GM19099 (cell line): ENCODE measurements around the gene SOX6.

ENCODE experiments used
- POLR2A ChIP-seq: IDR thresholded peaks from 3 replicates; pipeline ENCODE4 v1.6.1; 2011; ENCODE audit warnings: low read depth; ENCODE audit not compliant: insufficient read length; ENCODE audit errors: extremely low read depth

Gene SOX6

DNA sequence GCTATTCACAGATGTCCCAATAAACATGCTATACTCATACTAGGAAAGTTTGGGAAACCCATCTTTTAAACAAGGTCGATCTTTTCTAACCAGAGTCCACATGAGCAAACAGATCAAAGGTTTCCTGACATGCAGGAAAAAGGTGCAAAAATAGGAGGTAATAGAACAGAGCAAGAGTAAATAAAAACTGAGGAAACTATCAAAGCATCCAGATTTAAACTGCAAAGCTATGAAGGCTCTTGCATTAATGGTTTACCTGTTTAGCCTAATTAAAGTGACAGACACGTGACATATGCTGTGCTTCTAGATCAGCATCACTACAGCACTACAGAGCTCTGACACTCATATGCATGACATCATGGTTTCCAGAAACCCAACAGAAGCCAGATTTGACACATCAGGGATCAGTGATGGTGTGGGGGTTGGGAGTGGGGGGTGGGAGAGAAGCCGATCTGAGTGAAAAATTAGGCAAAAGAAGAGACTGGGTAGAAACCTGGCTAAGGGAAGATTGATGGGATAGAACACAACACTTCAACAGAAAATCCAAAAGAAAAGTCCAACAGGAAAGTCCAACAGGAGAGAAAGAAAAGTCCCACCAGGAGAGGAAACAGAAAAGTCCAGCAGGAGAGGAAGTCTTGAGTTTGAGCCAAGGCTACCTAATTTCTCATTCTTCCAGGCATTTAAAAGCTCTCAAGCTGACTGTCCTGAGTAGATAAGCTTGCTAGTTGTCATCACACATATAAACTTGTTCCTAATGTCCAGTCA lies 262.3 kb downstream of the SOX6 start:
- no peak for TF ChIP-seq POLR2A

- no peak for TF ChIP-seq POLR2A
These were observed 264.5 kb downstream of the SOX6 start for GRCh38 chr11:16091862-16092261.

- TF ChIP-seq POLR2A, result no peak
These were observed 266.9 kb downstream of the SOX6 start for GRCh38 chr11:16089481-16089880.

DNA sequence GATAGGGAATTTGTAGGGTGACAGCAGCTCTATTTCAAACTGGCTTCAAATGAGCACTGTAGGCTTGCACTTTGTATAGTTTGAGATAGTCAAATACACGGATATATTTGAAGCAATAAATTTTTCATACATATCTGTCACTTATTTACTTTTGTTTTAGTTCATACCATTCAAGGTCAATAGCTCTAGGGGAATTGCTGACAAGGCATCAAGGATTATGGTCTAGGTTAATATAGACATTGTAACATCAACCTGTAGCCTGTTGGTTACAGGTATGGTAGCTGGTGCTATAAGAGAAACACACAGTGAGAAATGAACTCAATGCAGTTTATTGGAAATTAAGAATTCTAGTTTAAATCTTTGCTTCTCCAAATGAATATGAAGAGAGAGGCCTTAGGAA lies 267.6 kb downstream of the SOX6 start:
- no peak for TF ChIP-seq POLR2A

DNA sequence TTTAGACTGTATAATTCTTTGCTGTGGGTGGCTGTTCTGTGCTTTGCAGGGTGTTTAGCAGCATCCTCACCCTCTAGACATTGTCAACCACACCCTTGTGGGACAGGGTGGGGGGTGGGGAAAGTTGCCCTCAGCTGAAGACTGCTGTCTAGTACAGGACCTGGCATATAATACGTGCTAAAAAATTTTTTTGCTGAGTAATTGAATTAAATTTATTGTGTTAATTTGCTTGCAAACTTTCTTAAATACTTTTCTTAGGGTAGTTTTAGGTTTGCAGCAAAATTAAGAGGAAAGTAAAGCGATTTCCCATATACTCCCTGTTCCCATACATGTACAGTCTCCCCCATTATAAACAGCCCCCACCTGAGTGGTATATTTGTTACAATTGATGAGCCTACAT lies 268.5 kb downstream of the SOX6 start:
- no peak for TF ChIP-seq POLR2A

DNA sequence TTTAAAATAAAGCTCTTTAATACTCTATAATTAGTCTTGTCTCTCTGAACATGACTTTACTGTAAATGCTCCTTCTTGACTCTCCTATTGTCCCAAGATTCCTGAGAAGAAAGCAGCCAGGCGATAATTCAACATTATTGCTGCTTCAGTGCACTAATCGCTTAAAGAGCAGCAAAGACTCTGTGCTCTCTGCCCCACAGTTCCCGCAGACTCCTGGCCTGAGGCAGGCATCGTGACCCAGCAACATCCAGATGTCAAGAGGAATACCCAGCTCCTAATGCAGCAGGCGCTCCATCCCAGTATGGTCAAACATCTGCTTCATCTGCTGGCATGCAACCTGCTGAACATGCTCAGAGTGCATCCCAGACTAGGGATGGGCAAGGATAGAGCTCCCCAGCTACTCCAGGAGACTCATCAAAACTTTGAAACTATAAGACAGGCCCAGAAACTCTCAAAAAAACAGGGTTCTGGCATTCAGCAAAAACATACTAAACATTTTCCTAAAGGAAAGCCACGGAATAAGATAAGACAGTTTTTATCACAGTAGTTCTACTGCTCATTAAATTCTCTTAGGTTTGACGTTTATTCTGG lies 270.0 kb downstream of the SOX6 start:
- no peak for TF ChIP-seq POLR2A

DNA sequence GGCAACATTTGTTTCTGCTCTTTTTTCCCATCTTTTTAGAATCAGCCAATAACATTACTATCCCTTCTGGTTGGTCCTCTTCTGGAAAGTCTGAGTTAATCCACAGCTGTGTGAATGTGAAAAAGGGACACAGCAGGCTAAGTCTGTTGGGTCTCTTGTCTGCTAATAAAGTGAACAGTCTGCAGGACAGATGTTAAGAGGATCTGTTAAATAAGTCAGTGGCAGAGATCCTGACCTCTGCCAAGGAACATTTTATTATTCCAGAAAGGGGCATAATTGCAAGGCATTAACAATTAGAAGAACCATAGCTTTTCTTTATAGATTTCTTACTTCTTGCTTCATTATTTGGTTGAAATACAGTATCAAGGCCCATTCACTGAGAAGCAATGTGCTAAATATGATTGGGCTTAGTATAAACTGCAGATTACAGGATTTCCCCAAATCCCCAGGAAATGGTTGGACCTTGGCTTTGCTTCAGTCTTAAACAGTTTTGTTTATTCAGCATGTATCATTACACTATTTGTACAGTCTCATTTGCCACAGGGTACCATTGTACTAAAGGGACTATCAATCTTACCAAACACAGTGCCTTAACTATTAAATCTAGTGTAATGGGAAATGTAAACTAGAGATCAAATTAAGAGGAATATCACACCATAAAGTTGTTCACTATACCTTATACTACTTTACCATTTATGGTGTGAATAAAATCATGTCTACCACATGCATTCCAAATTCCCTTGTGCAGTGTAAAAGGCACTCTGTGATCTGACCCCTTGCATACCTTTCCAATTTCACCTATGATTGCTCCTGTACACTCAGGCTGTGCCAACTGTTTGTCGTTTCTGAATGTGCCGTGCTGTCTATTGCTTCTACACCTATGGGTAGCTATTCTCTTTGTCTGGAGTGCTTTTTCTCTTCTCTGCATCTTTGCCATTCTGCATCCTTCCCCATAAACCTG lies 274.0 kb downstream of the SOX6 start:
- no peak for TF ChIP-seq POLR2A

DNA sequence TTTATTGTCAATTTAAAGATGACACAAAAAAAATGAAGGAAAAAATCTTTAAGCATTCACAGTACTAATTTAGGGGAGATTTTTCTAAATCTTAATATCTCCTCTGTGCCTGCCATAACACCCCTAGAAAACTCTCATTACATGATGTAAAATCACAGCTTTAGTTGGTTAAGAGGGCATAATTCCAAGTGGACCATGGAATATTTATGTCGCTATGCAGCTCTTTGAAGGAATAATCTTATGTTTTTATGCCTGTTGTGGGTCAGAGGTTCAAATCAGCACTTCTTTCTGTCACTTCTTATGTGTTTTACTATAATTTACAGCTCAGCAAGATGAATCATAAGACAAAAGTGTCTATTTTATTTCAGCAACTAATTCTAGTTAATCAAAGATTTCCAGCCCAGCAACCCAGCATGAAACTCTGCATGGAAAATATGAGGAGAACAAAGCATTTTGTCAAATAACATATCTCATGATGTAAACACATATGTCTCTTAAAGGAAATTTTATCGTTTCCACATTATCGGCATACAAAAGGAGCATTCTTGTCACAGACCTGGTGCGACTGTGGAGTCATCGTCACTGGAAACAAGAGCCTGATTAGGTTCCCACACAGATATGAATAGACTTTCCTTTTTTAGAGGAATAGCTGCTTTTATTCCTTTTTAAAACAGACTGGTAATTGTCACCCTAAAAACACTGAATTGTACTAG lies 274.8 kb downstream of the SOX6 start:
- TF ChIP-seq POLR2A, result no peak

GRCh38 chr11:16080688-16081381 lies 275.5 kb downstream of the SOX6 start:
- TF ChIP-seq POLR2A, result no peak

DNA sequence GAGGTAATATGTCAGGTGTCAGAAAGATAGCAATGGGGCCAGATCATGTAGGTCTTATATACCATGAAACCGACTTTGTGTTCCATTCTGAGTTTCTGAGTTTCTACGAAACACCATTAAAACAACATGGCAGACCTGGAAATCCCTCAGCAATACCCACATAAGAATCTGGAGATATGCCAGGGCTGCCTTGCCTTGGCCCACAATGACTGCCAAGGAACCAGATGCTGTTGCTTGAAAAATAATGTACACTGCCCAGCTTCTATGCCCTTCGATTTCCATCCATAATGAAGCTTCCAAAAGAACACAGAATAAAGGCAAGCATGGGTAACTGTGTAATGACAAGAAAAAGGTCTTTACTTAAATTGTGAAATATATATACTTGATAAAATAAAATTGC lies 277.4 kb downstream of the SOX6 start:
- TF ChIP-seq POLR2A, result no peak

DNA sequence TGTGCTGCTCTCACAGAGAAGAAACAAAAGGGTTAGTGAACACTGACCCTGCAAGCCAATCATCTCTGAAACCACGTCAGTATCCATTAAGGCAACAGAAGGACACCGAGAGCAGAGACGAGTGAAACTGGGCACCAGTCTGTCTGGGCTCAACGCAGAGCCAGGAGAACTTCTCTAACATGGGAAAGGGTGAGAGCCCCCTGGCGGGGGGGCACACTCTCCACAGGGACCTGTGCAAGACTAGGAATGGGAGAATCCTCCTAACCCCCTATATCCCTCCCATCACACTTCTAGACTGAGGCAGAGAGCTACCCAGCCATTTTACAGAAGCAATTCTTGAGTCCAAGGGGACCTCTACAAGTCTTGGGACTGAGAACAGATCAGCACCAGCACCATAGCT lies 285.8 kb downstream of the SOX6 start:
- no peak for TF ChIP-seq POLR2A

GRCh38 chr11:16059332-16059731 lies 297.0 kb downstream of the SOX6 start:
- TF ChIP-seq POLR2A, result no peak

DNA sequence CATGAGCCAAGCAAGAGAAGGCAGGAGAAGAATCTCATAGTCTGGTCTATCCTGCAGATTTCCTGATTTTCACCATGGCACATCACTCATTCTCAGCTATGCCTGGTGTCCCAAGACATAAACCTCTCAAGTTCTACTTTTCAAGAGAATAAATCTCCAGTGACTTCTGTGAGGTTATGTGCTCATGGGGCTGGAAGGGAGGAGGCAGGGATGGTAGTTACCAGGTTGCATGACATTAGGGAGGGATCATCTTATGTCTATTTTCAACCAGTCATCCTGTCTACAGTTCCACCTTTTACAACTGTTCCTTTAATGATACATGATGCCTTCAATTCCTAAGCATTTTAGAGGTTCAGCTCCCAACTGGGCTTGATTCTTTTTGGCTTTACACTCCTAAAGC lies 297.7 kb downstream of the SOX6 start:
- TF ChIP-seq POLR2A, result no peak

DNA sequence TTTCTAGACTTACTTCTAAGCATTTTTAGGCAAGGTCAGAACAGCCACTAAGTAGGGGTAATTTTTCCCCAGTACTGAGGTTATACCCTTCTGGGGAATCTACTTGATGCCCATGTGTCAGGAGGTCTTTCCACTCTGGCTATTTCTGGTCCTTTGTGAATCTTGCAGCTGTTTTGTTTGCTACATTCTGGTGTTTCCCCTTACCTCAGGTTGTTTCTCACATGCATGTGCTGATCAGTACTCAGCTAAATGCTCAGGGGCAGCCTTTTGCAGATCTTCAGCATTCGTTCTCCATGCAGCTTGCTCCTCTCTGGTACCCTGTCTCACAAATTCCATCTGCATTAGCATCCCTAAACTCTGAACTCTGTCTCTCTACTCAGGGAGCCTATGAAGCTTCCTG lies 303.6 kb downstream of the SOX6 start:
- TF ChIP-seq POLR2A, result no peak
